Activated CD4-positive, alpha-beta memory T cell treated with anti-CD3 and anti-CD28 coated beads, Interleukin-2, amount 10 ng/mL, durations not matched to agents 7 days and 5 days (primary cell): ENCODE data around the gene PXDN. TPM values are rescaled to one million over a fixed set of nuclear protein-coding genes. Genes with fewer than 3 reads are reported as not detected.

Source experiments
- CTCF ChIA-PET: fragments of 350-600 bp; sonication (Branson Sonifier 250); formaldehyde crosslinking; loops from one replicate; lab custom pipeline; 2021; ENCODE audit warnings: antibody characterized with exemption, inconsistent platforms; lab: Charles Lee
- POLR2A ChIA-PET: fragments of 350-600 bp; sonication (Branson Sonifier 250); formaldehyde crosslinking; loops from one replicate; lab custom pipeline; 2021; ENCODE audit warnings: antibody characterized with exemption; lab: Charles Lee
- DNase-seq: peaks from one replicate; pipeline ENCODE4 v3.0.0-alpha.2; 2020
- H3K27ac Mint-ChIP-seq: one replicate; pipeline ENCODE4 v1.8.0; 2021; ENCODE audit warnings: mild to moderate bottlenecking, mixed read lengths
- H3K27me3 Mint-ChIP-seq: one replicate; pipeline ENCODE4 v1.8.0; 2021; ENCODE audit warnings: mixed read lengths
- H3K36me3 Mint-ChIP-seq: one replicate; pipeline ENCODE4 v1.8.0; 2021; ENCODE audit warnings: low read depth, mixed read lengths
- H3K4me1 Mint-ChIP-seq: one replicate; pipeline ENCODE4 v1.8.0; 2021; ENCODE audit warnings: mixed read lengths
- H3K4me3 Mint-ChIP-seq: one replicate; pipeline ENCODE4 v1.8.0; 2021; ENCODE audit warnings: mild to moderate bottlenecking, mixed read lengths
- H3K9me3 Mint-ChIP-seq: one replicate; pipeline ENCODE4 v1.8.0; 2021; ENCODE audit warnings: mixed read lengths
- total RNA-seq, 2 experiments: library from RNA; stranded (reverse); gene quantifications; one replicate each; pipeline ENCODE4 v1.2.3, GENCODE V29; 2021

PXDN gene
- total RNA-seq, 2 experiments from 2014 or later: not detected

DNA sequence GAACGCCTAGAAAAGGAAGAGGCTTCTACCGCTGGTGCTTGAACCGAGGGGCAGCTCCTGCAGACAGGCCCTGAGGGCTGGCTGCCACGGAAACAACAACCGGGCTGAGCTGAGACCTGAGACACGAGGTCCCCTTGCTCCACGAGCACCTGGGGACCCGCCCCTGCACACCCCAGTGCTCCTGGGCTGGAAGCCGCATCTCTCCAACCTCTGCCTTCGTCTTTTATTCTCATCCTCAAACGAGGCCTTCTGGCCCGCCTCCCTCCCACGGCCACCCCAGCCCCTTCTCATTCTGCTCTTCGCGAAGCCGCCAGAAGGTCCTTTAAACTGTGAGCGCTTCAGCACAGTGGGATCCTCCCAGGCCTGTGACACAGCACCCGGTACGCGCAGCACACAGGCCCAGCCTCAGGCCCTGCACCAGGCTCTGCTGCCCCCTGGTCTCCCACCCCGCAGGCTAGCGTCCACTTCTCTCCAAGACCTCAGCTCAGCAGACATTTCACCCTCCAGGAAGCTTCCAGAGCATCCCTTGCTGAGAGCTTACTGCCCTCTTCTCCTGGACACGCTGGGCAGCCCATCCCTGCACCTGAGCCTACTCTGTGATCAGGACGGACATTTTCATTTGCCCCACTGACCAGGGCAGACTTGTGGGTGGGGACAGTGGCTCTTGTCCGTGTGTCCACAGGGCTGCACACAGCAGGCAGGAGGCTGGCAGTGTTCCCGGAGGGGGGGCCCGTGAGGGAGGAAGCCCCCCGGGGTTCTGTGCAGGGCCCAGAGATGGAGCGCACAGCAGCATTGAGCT is 149.7 kb downstream of the PXDN start:
- Mint-ChIP-seq H3K36me3 (peaks cover 2% of the 10 kb centered on the region), H3K27ac (no peak overlapping the region), H3K27me3 (peaks cover 1% of the 10 kb centered on the region), H3K4me1 (peaks cover 1% of the 10 kb centered on the region), H3K4me3 (no peak overlapping the region), H3K9me3 (no peaks in the 10 kb centered on the region)
- no peak for DNase-seq
- CTCF ChIA-PET: no interaction called here
- POLR2A ChIA-PET: no interaction called here

DNA sequence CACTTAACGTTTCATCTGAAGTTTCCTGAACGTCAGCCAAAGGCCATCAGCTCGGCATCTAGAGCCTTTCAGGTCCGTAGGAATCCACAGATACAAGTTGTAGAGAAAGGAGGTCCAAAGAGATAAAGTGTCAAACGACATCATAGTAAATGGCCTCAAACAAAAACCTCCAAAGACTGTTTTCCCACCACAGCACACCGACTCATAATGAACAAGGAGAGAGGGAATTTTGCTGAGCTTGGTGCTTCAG is 150.3 kb downstream of the PXDN start:
- POLR2A ChIA-PET: no interaction called here
- H3K4me3 Mint-ChIP-seq: no peak overlapping the region
- H3K27me3 Mint-ChIP-seq: peaks cover 1% of the 10 kb centered on the region
- CTCF ChIA-PET: no interaction called here
- no peak for DNase-seq
- peaks cover 1% of the 10 kb centered on the region for H3K4me1 Mint-ChIP-seq
- H3K9me3 Mint-ChIP-seq: no peaks in the 10 kb centered on the region
- peaks cover 2% of the 10 kb centered on the region for H3K36me3 Mint-ChIP-seq
- no peak overlapping the region for H3K27ac Mint-ChIP-seq

DNA sequence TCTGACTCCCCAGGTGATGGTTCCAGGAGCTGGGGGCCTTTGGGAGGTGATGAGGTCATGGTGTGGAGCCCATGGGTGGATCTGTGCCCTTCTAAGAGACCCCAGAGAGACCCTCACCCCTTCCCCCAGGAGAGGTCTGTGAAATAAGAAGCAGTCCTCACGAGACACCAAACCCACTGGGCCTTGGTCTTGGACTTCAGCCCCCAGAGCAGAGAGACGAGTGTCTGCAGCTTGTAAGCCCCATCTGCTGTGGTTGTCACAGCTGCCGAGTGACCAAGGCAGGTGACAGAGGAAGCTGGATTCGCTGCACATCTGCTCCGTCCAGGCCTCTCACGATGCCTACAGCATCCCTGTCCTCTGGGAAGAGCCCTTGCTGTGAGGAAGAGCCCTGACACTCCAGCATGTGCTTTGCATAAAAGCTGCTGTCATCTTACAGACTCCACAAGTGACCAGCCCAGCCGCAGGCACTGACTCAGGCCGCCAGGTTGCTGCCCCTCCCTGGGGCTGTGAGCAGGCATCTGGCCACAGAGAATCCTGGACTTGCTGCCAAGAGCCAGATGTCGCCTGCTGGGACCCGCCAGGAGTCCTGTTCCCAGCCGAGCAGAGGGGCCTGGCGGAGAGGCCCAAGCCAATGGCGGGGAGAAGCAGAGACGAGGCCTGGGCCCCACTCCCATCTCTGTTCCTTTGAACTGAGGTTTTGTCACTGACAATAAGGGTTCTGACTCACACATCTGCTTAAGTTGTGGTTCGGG is 150.8 kb downstream of the PXDN start:
- H3K4me1 Mint-ChIP-seq: peaks cover 1% of the 10 kb centered on the region
- POLR2A ChIA-PET: no interaction called here
- no peak overlapping the region for H3K27ac Mint-ChIP-seq
- peaks cover 2% of the 10 kb centered on the region for H3K36me3 Mint-ChIP-seq
- no peak overlapping the region for H3K4me3 Mint-ChIP-seq
- DNase-seq: no peak
- CTCF ChIA-PET: no interaction called here
- H3K9me3 Mint-ChIP-seq: no peaks in the 10 kb centered on the region
- H3K27me3 Mint-ChIP-seq: peaks cover 1% of the 10 kb centered on the region

DNA sequence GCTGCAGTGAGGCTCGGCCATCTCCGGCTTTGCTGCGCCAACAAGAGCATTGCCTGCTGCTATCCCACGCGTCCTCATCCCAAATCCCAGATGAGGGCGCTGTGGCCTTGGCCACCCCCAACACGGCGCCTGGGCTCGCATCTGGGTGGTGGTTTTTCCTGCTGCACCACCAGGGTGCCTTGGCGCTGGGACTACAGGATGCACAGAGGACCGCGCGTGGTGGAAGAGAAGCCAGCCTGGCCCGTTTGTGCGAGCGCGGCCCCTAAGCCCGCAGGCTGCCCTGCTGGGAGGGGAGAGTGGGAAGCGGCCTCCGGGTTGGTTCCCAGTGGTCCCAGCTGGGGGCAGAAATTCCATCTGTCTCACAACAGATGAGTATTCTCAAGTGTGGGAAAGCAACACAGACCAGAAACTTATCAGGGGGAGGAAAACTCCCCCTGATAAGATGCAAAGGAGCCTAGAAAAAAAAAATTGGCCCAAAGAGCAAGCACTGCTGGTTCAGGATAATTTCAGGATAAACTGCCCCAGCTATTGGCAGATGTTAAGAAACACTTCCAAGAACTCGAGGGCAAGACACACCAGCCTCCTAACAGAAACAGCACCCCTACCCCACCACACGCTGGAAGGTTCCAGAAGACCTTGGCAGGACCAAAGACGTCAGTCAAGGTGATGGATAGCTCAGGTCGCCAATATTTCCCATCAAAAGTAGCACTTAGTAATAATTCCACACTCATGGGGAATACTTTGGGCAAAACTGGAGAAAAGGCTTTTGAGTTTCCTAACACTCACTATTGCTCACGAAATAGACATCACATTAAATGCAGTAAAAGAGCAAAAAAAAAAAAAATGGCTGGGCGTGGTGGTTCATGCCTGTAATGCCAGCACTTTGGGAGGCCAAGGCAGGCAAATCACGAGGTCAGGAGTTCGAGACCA is 152.1 kb downstream of the PXDN start:
- H3K36me3 Mint-ChIP-seq: peaks cover 2% of the 10 kb centered on the region
- DNase-seq: no peak
- no peaks in the 10 kb centered on the region for H3K9me3 Mint-ChIP-seq
- H3K27me3 Mint-ChIP-seq: peaks cover 1% of the 10 kb centered on the region
- H3K4me1 Mint-ChIP-seq: peaks cover 1% of the 10 kb centered on the region
- no peak overlapping the region for H3K4me3 Mint-ChIP-seq
- ChIA-PET CTCF (no interaction called here), POLR2A (no interaction called here)
- no peak overlapping the region for H3K27ac Mint-ChIP-seq

DNA sequence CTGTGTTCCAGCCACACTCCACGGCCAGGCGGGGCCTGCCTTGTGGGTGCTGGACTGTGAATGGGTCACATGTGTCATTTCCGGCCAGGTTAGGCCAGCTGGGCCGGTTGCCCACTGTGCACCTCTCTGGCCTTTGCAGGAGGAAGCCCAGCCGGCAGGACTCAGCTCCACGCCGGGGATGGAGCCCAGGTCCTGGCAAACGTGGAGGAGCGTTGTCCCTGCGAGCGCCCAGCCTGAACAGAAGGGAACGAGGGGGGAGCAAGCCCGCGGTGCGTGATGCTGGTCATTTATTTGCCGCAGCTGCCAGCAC is 152.9 kb downstream of the PXDN start:
- Mint-ChIP-seq H3K36me3 (peaks cover 2% of the 10 kb centered on the region), H3K27me3 (peaks cover 1% of the 10 kb centered on the region), H3K27ac (no peak overlapping the region), H3K4me1 (peaks cover 1% of the 10 kb centered on the region), H3K4me3 (no peak overlapping the region), H3K9me3 (no peaks in the 10 kb centered on the region)
- ChIA-PET POLR2A (no interaction called here), CTCF (no interaction called here)
- DNase-seq: no peak

DNA sequence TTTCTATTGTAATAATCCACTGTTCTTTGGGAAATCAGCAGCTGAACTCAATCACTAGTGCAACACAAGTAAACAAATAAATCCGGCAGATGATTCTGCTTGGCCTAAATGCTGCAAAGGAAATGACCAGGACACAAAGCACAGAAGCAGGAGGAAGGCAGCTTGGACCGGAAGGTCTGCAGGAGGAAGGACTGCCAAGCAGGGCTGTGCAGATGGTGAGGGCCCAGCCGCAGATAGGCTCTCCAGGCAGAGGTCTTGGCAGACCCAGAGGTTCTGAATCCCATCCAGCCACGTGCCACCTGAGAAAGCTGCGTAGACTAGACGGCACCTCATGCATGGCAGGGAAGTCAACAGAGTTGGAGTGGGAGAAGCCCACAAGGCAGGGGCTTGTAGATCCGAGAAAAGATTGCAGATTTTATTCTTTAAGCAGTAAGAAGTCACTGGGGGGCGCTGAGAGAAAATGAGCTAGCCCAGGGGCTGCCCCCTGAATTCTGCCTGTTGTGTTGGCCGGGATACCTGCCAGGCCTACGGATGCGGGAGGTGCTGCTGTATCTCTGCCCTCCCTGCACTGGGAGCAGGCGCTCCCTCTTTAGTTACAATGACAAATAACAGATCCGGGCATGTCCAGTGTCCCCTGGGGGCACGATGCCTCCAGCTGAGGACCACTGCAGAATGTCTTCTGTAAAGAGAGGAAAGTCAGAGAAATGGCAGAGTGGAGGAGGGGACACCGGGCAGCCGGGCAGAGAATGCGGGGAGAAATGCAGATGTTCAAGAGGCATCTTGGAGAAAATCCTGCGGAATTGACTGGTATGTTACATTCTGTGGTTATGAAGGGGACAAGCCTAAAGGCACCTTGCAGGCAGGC is 153.5 kb downstream of the PXDN start:
- Mint-ChIP-seq H3K9me3 (no peaks in the 10 kb centered on the region), H3K27ac (no peak overlapping the region), H3K27me3 (peaks cover 1% of the 10 kb centered on the region), H3K4me1 (peaks cover 1% of the 10 kb centered on the region), H3K36me3 (peaks cover 2% of the 10 kb centered on the region), H3K4me3 (no peak overlapping the region)
- DNase-seq: no peak
- CTCF ChIA-PET: no interaction called here
- POLR2A ChIA-PET: no interaction called here

DNA sequence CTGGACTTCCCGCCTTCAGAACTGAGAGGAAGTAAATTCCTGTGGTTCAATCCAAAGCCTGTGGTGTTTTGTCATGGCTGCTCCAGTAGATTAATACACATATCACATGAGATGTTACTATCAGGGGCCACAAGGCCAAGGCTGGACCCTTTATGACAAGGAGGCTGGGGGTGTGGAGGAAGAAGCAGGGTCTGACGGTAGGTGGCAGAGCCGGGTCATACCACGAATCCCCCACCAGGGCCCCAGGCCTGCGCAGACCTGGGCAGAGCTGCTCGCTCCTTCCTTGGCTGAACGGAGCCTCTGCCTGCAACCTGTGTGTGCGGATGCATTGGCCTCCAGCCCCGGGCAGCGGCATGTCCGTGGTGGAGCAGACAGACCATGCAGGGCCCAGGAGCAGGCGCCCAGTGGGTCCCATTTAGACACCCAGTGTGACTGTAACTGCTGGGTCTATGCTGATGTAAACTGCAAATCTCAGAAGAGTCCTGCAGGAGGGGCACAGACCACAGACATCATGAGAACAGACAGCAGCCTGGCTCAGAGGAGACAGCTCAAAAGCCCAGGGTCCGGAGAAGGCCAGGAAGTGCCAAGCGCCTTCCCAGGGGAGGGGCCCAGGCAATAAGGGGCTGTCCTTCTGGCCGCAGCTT is 155.2 kb downstream of the PXDN start:
- CTCF ChIA-PET: no interaction called here
- H3K27ac Mint-ChIP-seq: no peak overlapping the region
- no peak for DNase-seq
- H3K9me3 Mint-ChIP-seq: no peaks in the 10 kb centered on the region
- H3K27me3 Mint-ChIP-seq: peaks cover 1% of the 10 kb centered on the region
- H3K36me3 Mint-ChIP-seq: peaks cover 1% of the 10 kb centered on the region
- POLR2A ChIA-PET: no interaction called here
- no peak overlapping the region for H3K4me3 Mint-ChIP-seq
- peaks cover 1% of the 10 kb centered on the region for H3K4me1 Mint-ChIP-seq

DNA sequence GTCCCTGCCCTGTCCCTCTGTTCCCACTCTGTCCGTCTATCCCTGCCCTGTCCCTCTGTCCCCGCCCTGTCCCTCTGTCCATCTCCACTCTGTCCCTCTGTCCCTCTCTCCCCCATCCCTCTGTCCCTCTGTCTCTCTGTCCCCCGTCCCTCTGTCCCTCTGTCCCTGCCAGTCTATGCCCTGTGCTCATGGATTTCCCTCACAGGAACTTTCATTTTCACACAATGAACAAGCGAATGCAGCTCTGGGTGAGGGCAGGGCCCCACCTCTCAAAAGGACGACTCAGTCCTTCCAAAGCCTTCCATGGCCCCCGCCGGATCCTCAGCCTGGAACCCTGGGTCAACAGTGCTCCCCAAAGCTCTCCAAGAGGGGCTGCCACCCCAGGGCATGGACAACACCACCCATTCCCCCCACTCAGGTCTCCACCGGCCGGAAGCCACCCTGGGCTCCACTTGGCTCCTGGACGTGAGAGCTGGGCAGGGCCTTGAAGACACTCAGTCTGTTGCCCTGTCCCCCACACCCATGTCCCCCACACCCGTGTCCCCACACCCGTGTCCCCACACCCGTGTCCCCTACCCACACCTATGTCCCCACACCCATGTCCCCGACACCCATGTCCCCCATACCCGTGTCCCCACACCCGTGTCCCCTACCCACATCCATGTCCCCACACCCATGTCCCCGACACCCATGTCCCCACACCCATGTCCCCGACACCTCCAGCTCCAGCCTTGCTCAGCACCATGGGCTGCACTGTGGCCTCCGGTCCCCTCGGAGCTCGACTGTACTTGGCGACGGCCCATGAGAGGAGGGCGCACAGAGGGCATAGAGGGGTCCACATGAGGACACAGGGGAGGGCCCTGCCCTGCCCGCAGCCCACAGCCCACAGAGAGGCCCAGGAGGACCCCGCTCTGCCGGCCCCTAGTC is 156.0 kb downstream of the PXDN start:
- peaks cover 1% of the 10 kb centered on the region for H3K27me3 Mint-ChIP-seq
- H3K27ac Mint-ChIP-seq: no peak overlapping the region
- H3K4me3 Mint-ChIP-seq: no peak overlapping the region
- no peaks in the 10 kb centered on the region for H3K36me3 Mint-ChIP-seq
- no peak for DNase-seq
- no peaks in the 10 kb centered on the region for H3K9me3 Mint-ChIP-seq
- H3K4me1 Mint-ChIP-seq: no peaks in the 10 kb centered on the region
- POLR2A ChIA-PET: no interaction called here
- CTCF ChIA-PET: no interaction called here

DNA sequence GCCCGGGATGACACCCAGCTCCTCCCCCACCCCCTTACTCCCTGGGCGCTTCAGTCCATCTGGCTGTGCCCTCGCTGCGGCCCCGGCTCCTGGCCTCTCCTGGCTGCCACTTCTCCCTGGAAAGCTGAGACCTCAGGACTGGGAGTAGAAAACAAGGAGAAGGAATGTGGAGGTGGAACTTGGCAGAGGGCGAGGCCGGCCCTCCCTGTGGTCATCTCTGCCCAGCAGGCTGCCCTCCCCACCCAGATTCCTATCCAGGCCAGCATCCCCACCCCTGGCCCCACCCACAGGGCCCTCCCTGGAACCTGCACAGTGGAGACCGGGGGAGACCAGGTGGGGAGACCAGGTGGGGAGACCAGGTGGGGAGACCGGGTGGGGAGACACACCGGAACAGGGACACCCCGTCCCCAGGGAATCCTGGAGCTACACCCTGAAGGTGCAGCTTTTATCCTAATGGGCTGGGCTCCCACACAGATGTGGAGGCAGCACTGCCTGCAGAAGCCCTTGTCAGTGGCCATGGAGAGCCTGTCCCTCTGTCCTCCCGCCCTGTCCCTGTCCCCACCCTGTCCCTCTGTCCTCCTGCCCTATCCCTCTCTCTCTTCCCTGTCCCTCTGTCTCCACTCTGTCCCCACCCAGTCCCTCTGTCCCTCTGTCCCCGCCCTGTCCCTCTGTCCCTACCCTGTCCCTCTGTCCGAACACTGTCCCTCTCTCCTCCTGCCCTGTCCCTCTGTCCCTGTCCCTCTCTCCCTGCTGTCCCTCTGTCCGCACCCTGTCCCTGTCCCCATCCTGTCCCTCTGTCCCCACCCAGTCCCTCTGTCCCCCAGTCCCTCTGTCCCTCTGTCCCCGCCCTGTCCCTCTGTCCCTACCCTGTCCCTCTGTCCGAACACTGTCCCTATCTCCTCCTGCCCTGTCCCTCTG is 157.1 kb downstream of the PXDN start:
- Mint-ChIP-seq H3K4me1 (no peaks in the 10 kb centered on the region), H3K9me3 (no peaks in the 10 kb centered on the region), H3K27ac (no peak overlapping the region), H3K27me3 (peaks cover 1% of the 10 kb centered on the region), H3K4me3 (no peak overlapping the region), H3K36me3 (no peaks in the 10 kb centered on the region)
- POLR2A ChIA-PET: no interaction called here
- no peak for DNase-seq
- CTCF ChIA-PET: no interaction called here

DNA sequence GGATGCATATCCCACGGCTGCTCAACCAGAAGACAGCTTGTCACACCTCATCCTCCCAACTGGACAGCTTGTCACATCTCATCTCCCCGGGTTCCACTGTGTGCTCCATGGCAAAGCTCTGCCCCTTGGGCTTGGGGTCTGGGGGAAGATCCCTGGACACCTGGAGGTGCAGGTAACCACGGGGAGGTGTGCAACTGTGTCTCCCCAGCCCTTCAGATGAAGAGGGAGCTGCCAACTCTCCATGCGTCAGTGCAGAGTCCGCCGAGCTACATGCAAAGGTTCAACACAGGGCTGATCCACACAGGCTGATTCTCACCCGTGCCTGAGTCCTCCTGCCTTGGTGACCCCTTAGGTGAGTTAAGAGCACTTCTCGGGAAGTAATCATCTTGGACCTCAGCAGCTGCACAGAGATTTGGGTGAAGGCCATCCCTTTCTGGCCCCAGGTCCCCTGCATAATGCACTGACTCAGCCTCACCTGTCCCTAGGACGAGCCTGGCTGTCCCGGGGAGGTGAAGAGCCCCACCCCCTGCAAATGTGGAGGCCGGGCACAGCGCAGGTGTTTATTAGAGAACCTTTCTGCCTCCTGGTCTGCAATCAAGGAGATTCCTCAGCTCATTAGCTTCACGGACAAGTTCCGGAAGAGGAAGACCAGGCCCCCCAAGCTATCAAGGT is 157.9 kb downstream of the PXDN start:
- Mint-ChIP-seq H3K27me3 (peaks cover 1% of the 10 kb centered on the region), H3K27ac (no peak overlapping the region), H3K4me3 (no peak overlapping the region), H3K4me1 (no peaks in the 10 kb centered on the region), H3K36me3 (no peaks in the 10 kb centered on the region), H3K9me3 (no peaks in the 10 kb centered on the region)
- CTCF ChIA-PET: no interaction called here
- no peak for DNase-seq
- POLR2A ChIA-PET: no interaction called here

DNA sequence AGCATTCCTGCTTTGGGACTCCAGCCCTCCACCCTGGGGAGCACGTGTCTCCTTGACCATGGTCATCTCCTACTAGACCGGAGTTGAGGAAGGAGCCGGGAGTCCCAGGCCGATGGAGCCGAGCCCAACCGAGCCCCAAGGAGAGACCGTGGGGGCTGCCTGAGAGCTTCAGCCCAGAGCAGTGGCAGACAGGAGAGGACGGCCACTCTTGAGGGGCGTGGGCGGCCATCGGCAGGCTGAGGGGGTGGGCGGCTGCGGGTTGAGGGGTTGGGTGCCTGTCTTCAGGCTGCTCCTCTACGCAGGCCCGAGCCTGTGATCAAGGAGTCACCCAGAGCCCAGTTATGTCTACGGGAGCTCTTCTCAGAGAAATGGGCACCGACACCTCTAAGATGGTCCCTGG is 158.7 kb downstream of the PXDN start:
- CTCF ChIA-PET: no interaction called here
- POLR2A ChIA-PET: no interaction called here

More for the DNA sequence above, 158.7 kb downstream of the PXDN start:
- Mint-ChIP-seq H3K27me3 (no peaks in the 10 kb centered on the region), H3K4me1 (no peaks in the 10 kb centered on the region), H3K4me3 (no peak overlapping the region), H3K9me3 (no peaks in the 10 kb centered on the region), H3K27ac (no peak overlapping the region), H3K36me3 (no peaks in the 10 kb centered on the region)
- no peak for DNase-seq
